Measurements from ENCODE around the gene OR5AC2. TPM values are rescaled to one million over a fixed set of nuclear protein-coding genes. Genes with fewer than 3 reads are reported as not detected.

The OR5AC2 gene
- total RNA-seq, 1 donor from 2014 or later, result not detected

Other genes starting within 250 kb of the OR5AC2 start
- 45.7 TPM for gene RIOX2, start 114.7 kb upstream of the OR5AC2 start, total RNA-seq
- gene GABRR3, start 51.9 kb upstream of the OR5AC2 start, total RNA-seq, result not detected
- gene OR5H1, start 43.5 kb downstream of the OR5AC2 start, total RNA-seq, result not detected
- not detected for gene OR5H14, start 60.3 kb downstream of the OR5AC2 start, total RNA-seq
- not detected for gene OR5H15, start 79.5 kb downstream of the OR5AC2 start, total RNA-seq
- not detected for gene OR5H6, start 177.1 kb downstream of the OR5AC2 start, total RNA-seq
- not detected for gene OR5H2, start 195.3 kb downstream of the OR5AC2 start, total RNA-seq